ENCODE results near the gene SYNJ2.

The SYNJ2 gene

GRCh38 chr6:157985378-157986155, 3.9 kb downstream of the SYNJ2 start:
- H3K9me3 ChIP-seq (replicated peaks in 1 of 2; ENCODE audit: control insufficient read depth in 2 of 2, insufficient read depth in 1 of 2, low read depth in 1 of 2, low read length in 2 of 2), result no peaks in the 10 kb centered on the region
- H3K4me3 ChIP-seq (ENCODE audit: low read length in 2 of 2), result no peak overlapping the region
- H2BK15ac ChIP-seq (ENCODE audit: low read length), result no peak overlapping the region
- H3K36me3 ChIP-seq (replicated peaks in 1 of 2; ENCODE audit: control insufficient read depth in 2 of 2, insufficient read depth in 2 of 2, low read length in 2 of 2), result no peaks in the 10 kb centered on the region
- no peak overlapping the region for H2AFZ ChIP-seq (ENCODE audit: low read length)
- no peak overlapping the region for H4K91ac ChIP-seq (ENCODE audit: low read depth, low read length, poor library complexity)
- H3K4me2 ChIP-seq (ENCODE audit: insufficient read depth, low read length, poor library complexity, severe bottlenecking), result no peak overlapping the region
- no peak overlapping the region for H4K8ac ChIP-seq (ENCODE audit: low read depth, low read length)
- H3K23ac ChIP-seq (ENCODE audit: low read depth, low read length, poor library complexity), result no peak overlapping the region
- no peak overlapping the region for H3K18ac ChIP-seq (ENCODE audit: low read length)
- peaks cover 0 to 4% (median under 1%) of the 10 kb centered on the region in 3 experiments for H3K27me3 ChIP-seq (ENCODE audit: control insufficient read depth in 3 of 3, insufficient read depth in 3 of 3, low read depth in 1 of 3, low read length in 3 of 3)
- no peak overlapping the region for H2BK12ac ChIP-seq (ENCODE audit: low read length)
- no peak overlapping the region for H3K27ac ChIP-seq (replicated peaks; ENCODE audit: low read length)
- no peak overlapping the region for H3K14ac ChIP-seq (ENCODE audit: low read length)
- H3K79me1 ChIP-seq (ENCODE audit: low read depth, low read length), result no peaks in the 10 kb centered on the region
- H2BK120ac ChIP-seq (ENCODE audit: low read depth, low read length), result no peak overlapping the region
- no peak overlapping the region for H3K9ac ChIP-seq (ENCODE audit: low read depth, low read length, poor library complexity)
- peaks cover 8 to 12% of the 10 kb centered on the region in 2 donors for H3K4me1 ChIP-seq (ENCODE audit: control insufficient read depth in 2 of 2, insufficient read depth in 1 of 2, low read depth in 1 of 2, low read length in 2 of 2)
- H2BK5ac ChIP-seq (ENCODE audit: low read length), result no peak overlapping the region
- no peak overlapping the region for H3K4ac ChIP-seq (ENCODE audit: low read length)
- no peak overlapping the region for H2AK5ac ChIP-seq (ENCODE audit: low read depth, low read length)
- DNase-seq (ENCODE audit: low spot score), result no peak
- WGBS, 2 donors (ENCODE audit: extremely low coverage in 2 of 2, insufficient read length in 2 of 2, insufficient replicate concordance in 1 of 2), result no CpG with 5 or more reads among the region's 13 CpGs

DNA sequence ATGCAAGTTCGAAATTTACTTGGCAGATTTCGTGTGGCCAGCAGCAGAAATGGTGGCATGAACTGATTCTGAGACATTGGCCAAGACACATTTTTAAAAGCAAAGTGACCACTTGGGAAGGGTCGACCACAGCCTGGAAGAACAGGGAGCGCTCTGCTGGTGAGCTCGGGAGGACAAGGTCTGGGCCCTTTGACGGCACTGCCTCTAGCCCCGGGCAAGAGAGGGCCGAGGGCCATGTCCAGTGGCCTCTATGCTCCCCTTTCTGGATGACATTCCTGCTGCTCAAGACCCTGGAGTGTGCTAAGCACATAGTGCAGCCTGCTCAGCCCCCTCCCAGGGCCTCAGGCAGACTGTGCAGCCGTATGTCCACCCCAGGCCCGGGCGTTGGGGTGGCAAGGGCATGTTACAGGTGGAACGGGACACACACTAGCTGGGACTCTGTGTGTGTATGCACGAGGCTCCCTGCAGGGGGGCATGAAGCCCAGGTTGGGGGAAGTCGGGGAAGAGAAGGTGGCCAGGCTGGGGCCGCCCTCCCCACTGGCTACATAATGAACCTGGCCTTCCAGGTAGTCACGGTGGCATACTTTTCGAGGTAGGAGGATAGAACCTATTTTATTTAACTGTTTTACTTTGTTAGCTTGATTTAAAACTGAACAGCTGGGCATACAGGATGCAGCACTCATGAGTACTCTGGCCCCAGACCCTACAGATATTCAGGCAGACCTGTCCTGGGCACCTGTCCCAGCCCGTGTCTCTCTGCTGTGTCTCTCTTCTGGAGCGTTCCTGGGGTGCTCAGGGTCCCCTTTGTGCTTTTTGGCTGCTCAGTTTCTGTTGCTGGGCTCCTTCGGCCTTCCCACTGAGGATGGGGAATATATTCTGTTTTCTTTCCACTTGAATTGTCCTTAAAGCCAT, 6.4 kb downstream of the SYNJ2 start:
- H3K4ac ChIP-seq (ENCODE audit: low read length), result no peak overlapping the region
- H2AK5ac ChIP-seq (ENCODE audit: low read depth, low read length), result no peak overlapping the region
- H3K18ac ChIP-seq (ENCODE audit: low read length), result no peak overlapping the region
- no peak overlapping the region for H3K14ac ChIP-seq (ENCODE audit: low read length)
- no peaks in the 10 kb centered on the region for H3K27me3 ChIP-seq (ENCODE audit: control insufficient read depth in 3 of 3, insufficient read depth in 3 of 3, low read depth in 1 of 3, low read length in 3 of 3)
- H3K9ac ChIP-seq (ENCODE audit: low read depth, low read length, poor library complexity), result no peak overlapping the region
- no peak overlapping the region for H3K4me3 ChIP-seq (ENCODE audit: low read length in 2 of 2)
- H3K23ac ChIP-seq (ENCODE audit: low read depth, low read length, poor library complexity), result no peak overlapping the region
- H2BK5ac ChIP-seq (ENCODE audit: low read length), result no peak overlapping the region
- peaks cover 7% of the 10 kb centered on the region in 2 donors for H3K4me1 ChIP-seq (ENCODE audit: control insufficient read depth in 2 of 2, insufficient read depth in 1 of 2, low read depth in 1 of 2, low read length in 2 of 2)
- DNase-seq (ENCODE audit: low spot score), result no peak
- no peak overlapping the region for H2BK120ac ChIP-seq (ENCODE audit: low read depth, low read length)
- H4K91ac ChIP-seq (ENCODE audit: low read depth, low read length, poor library complexity), result no peak overlapping the region
- H4K8ac ChIP-seq (ENCODE audit: low read depth, low read length), result no peak overlapping the region
- H3K4me2 ChIP-seq (ENCODE audit: insufficient read depth, low read length, poor library complexity, severe bottlenecking), result no peak overlapping the region
- no peak overlapping the region for H2AFZ ChIP-seq (ENCODE audit: low read length)
- no peaks in the 10 kb centered on the region for H3K9me3 ChIP-seq (replicated peaks in 1 of 2; ENCODE audit: control insufficient read depth in 2 of 2, insufficient read depth in 1 of 2, low read depth in 1 of 2, low read length in 2 of 2)
- H3K27ac ChIP-seq (replicated peaks; ENCODE audit: low read length), result no peak overlapping the region
- H3K79me1 ChIP-seq (ENCODE audit: low read depth, low read length), result no peaks in the 10 kb centered on the region
- H3K36me3 ChIP-seq (replicated peaks in 1 of 2; ENCODE audit: control insufficient read depth in 2 of 2, insufficient read depth in 2 of 2, low read length in 2 of 2), result no peaks in the 10 kb centered on the region
- no peak overlapping the region for H2BK12ac ChIP-seq (ENCODE audit: low read length)
- H2BK15ac ChIP-seq (ENCODE audit: low read length), result no peak overlapping the region
- no CpG with 5 or more reads among the region's 20 CpGs for WGBS, 2 donors (ENCODE audit: extremely low coverage in 2 of 2, insufficient read length in 2 of 2, insufficient replicate concordance in 1 of 2)

GRCh38 chr6:157988700-157989063, 7.0 kb downstream of the SYNJ2 start:
- Histone ChIP-seq H2AK5ac (ENCODE audit: low read depth, low read length) (no peak overlapping the region), H3K9me3 (replicated peaks in 1 of 2; ENCODE audit: control insufficient read depth in 2 of 2, insufficient read depth in 1 of 2, low read depth in 1 of 2, low read length in 2 of 2) (no peaks in the 10 kb centered on the region), H4K8ac (ENCODE audit: low read depth, low read length) (no peak overlapping the region), H3K4me1 (ENCODE audit: control insufficient read depth in 2 of 2, insufficient read depth in 1 of 2, low read depth in 1 of 2, low read length in 2 of 2) (peaks cover 5 to 7% of the 10 kb centered on the region in 2 donors), H3K4ac (ENCODE audit: low read length) (no peak overlapping the region), H2AFZ (ENCODE audit: low read length) (no peak overlapping the region), H3K27ac (replicated peaks; ENCODE audit: low read length) (no peak overlapping the region), H3K79me1 (ENCODE audit: low read depth, low read length) (no peaks in the 10 kb centered on the region), H2BK12ac (ENCODE audit: low read length) (no peak overlapping the region), H2BK5ac (ENCODE audit: low read length) (no peak overlapping the region), H3K14ac (ENCODE audit: low read length) (no peak overlapping the region), H2BK15ac (ENCODE audit: low read length) (no peak overlapping the region), H4K91ac (ENCODE audit: low read depth, low read length, poor library complexity) (no peak overlapping the region), H3K4me2 (ENCODE audit: insufficient read depth, low read length, poor library complexity, severe bottlenecking) (no peak overlapping the region), H2BK120ac (ENCODE audit: low read depth, low read length) (no peak overlapping the region), H3K18ac (ENCODE audit: low read length) (no peak overlapping the region), H3K9ac (ENCODE audit: low read depth, low read length, poor library complexity) (no peak overlapping the region), H3K4me3 (ENCODE audit: low read length in 2 of 2) (no peak overlapping the region), H3K23ac (ENCODE audit: low read depth, low read length, poor library complexity) (no peak overlapping the region), H3K36me3 (replicated peaks in 1 of 2; ENCODE audit: control insufficient read depth in 2 of 2, insufficient read depth in 2 of 2, low read length in 2 of 2) (no peaks in the 10 kb centered on the region), H3K27me3 (ENCODE audit: control insufficient read depth in 3 of 3, insufficient read depth in 3 of 3, low read depth in 1 of 3, low read length in 3 of 3) (no peaks in the 10 kb centered on the region)
- DNase-seq (ENCODE audit: low spot score), result no peak
- no CpG with 5 or more reads among the region's 8 CpGs for WGBS, 2 donors (ENCODE audit: extremely low coverage in 2 of 2, insufficient read length in 2 of 2, insufficient replicate concordance in 1 of 2)
